Stimulated activated CD4-positive, alpha-beta T cell treated with anti-CD3 and anti-CD28 coated beads, Interleukin-4, amount 100 ng/mL, for 24 hours (primary cell): ENCODE results near the gene MYOM1.
"Not testable (repeated sequence)": the region's sequence is repeated elsewhere in the genome, so short reads cannot be mapped to it uniquely, and the experiment has no call there.

ENCODE experiments used
- DNase-seq: peaks from one replicate; pipeline ENCODE4 v3.0.0-alpha.2; 2020

The MYOM1 gene

DNA sequence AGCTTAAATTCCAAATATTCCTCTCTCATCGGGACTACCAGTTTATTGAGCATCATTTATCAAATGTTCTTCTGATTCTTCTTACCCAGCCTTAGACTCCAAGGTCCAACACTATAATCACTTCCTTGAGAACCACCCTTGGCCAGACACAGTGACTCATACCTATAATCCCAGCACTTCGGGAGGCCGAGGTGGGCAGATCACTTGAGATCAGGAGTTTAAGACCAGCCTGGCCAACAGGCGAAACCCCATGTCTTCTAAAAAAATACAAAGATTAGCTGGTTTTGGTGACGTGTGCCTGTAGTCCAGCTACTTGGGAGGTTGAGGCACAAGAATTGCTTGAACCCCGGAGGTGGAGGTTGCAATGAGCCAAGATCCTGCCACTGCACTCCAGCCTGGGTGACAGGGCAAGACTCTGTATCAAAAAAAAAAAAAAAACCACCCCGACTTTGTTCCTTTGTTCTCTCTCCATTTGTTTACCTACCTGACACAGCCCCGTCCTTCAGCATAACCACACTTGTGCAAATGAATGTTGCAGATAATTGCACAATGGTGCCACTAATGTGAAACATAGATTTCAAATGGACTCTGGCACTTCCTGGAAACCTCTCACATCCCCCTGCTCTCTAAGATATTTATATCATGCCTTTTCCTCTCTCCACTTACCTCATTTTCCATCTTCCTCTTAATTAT, 167.9 kb downstream of the MYOM1 start:
- DNase-seq, result no peak

DNA sequence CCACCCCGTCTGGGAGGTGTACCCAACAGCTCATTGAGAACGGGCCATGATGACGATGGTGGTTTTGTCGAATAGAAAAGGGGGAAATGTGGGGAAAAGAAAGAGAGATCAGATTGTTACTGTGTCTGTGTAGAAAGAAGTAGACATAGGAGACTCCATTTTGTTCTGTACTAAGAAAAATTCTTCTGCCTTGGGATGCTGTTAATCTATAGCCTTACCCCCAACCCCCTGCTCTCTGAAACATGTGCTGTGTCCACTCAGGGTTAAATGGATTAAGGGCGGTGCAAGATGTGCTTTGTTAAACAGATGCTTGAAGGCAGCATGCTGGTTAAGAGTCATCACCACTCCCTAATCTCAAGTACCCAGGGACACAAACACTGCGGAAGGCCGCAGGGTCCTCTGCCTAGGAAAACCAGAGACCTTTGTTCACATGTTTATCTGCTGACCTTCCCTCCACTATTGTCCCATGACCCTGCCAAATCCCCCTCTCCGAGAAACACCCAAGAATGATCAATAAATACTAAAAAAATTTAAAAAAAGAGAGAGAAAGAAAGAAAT, 169.8 kb downstream of the MYOM1 start:
- DNase-seq, result not testable (repeated sequence)

DNA sequence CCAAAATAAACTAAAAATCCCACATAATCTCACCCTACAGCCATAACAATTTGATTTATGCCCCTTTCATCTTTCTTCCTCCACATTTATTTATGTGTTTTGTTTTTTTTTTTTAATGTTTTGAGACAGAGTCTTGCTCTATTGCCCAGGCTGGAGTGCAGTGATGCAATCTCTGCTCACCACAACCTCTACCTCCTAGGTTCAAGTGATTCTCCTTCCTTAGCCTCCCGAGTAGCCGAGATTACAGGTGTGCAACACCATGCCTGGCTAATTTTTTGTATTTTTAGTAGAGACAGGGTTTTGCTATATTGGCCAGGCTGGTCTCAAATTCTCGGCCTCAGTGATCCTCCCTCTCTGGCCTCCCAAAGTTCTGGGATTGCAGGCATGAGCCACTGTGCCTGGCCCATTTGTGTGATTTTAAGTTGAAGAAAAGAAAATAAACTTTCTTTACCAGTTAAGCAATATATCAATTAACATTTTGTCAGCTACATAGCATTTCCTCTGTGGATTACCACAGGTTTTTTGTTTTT, 170.9 kb downstream of the MYOM1 start:
- DNase-seq, result no peak

DNA sequence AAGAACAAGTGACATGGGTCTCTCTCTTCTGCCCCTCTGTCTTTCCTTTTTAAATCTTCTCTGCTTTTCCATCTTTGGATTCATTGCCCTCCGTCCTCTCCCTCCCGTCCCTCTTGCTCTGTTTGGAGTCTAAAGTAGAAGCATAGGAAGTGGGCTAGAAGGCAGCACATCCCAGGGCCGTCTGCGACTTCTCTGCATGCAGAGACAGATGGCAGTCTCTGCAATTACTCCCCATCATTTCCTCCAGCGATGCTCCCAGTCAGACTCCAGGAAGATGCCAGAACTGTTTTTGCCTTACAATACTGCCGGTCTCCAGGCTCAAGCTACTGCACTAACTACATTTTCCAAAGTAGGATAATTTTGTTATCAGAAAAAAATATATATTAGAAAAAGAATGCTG, 171.6 kb downstream of the MYOM1 start:
- no peak for DNase-seq

DNA sequence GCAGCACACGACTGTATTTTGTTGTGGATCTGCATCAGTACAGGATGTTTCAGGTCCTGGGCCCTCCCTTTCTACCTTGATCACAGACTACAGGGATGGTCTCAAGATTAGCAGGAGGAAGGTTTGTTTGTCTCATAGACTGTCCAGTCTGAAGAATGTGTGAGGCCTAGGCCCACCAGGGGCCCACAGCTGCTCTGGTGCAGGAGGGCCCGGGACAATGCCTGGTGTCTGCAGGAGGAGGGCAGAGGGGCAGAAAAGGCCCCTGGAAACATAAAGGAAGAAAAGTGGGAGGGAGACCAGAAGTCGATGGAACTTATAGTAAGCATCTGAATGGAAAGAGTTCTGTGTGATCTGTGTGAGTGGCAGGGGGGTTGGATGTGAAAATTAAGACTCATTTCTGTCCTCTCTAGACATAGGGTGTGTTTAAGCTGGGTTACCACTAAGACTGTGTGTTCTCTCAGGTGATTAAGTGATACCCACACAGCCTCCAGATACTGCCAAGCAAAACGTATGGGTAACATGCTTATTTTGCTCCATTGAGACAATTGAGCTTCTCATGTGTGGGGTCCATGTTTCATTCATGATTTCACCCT, 173.5 kb downstream of the MYOM1 start:
- DNase-seq, result peak; percentile 22

DNA sequence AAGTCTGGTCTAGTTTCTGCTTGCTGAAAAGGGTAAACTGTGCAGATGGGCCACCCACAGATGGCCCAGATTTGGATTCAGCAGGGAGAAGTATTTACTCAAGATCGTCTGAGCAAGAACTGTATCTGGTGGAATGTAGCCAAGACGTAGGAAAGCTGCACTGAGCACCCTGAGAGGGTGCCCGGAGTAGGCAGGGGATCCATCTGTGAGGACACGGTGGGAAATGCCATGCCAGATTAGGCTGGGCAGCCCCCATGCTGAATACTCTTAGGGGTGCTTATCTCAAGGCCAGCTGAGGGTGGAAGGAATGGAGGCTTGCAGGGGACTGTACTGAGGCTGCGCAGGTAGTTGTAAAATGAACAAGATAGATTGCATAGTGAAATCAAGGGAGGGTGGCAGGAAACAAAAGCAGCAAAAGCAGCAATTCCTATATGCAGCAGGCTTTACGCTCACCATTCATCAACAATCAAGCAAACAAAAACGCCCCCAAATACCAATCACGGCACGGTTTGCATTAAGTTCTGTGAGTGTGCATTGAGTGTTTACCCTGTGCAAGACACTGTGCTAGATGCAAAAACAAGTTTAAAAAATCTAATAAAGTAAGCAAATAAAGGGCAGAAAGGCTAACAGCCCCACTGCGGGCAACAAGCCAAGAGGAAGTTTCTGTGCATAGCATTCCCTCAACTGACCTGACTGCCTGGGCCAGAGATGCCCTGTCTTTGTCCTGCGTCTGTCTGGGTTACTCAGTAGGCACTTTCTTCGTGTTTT, 174.7 kb downstream of the MYOM1 start:
- DNase-seq, result no peak

DNA sequence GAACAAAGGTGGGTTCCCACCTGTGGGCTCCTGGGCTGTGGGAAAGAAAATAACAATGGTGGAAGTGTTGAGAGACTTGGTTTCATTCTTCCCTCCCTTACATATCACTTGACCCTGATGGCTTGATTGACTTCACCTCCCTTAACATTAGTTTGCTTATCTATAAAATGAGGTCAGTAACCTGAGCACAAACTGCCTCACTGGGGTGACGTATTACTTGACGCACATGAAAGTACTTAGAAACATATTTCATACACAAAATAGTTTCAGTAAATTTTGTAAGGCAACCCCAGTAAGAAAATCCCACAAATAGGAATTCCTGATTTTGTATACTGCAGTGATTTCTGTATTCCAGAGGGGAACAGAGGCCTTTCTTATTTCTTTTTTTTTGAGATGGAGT, 177.4 kb downstream of the MYOM1 start:
- no peak for DNase-seq

DNA sequence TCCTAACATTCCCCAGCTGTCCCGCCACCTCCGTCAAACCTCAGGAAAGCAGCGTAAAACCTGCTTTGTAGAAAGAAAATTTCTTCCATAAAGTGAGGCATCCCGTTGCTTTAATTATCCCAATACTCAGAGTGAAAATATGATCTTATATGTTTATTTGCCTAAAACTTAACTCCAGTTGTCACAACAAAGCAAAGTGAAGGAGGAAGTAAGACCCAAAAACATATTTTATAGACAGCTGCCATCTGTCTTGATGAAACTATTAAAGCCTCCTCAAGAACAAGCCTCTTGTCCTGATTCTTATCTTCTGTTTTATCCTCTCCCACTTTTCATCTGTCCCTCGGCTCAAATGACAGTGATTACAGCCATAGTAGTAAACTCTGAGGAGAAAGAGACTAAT, 177.9 kb downstream of the MYOM1 start:
- no peak for DNase-seq

DNA sequence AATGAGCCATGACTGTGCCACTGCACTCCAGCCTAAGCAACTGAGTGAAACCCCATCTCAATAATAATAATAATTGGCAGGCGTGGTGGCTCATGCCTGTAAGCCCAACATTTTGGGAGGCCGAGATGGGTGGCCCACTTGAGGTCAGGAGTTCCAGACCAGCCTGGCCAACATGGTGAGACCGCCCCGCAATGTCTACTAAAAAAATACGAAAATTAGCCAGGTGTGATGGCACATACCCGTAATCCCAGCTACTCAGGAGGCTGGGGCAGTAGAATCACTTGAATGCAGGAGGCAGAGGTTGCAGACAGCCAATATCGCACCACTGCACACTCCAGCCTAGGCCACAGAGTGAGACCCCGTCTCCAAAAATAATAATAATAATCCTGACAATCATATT, 178.9 kb downstream of the MYOM1 start:
- no peak for DNase-seq

DNA sequence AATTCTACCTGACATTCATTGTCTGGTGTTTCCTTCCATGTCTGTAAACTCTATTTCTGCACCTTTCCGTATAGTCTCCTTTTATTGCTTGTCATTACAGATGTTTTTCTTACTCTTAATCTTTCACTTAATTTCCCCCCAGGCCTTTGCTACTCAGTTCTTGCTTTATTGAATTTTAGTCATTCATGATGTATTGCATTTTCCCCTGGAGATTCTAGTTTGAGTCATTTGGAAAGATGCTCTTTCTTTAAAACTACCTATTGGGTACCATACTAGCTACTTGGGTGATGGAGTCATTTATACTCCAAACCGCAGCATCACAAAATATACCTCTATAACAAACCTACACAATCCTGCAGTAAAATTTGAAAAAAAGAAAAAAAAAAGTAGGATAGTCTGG, 179.6 kb downstream of the MYOM1 start:
- DNase-seq, result no peak

DNA sequence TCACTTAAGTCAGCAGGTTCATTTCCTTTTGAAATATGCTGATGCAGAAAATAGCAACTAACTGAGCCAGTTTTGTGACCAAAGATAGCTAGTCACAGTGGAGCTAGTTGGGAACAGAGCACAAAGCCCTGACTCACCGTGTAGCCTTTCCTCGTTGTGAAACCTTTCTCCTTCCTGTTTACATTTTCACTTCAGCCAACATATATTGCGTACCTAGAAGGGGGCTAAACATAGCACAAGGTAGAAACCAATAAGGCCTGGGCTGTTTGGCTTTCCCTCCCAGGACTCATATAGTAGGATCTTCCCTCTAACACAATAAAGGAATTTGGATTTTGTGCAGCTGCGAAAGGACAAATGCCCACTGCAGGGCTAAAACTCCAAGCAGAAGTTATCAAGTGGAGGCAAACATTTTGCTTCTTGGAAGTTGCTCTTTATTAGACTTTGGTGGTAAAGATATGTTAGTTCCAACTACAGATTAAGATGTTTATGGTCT, 182.3 kb downstream of the MYOM1 start:
- no peak for DNase-seq

DNA sequence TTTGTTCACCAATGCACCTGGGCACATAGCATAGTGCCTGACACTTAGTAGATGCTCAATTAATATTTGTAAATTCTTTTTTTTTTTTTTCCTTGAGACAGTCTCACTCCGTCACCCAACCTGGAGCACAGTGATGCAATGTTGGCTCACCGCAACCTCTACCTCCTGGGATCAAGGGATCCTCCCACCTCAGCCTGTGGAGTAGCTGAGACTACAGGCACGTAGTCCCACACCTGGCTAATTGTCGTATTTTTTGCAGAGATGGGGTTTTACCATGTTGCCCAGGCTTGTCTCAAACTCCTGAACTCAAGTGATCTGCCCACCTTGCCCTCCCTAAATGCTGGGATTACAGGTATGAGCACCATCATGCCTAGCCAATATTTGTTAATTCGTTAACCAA, 183.7 kb downstream of the MYOM1 start:
- no peak for DNase-seq

DNA sequence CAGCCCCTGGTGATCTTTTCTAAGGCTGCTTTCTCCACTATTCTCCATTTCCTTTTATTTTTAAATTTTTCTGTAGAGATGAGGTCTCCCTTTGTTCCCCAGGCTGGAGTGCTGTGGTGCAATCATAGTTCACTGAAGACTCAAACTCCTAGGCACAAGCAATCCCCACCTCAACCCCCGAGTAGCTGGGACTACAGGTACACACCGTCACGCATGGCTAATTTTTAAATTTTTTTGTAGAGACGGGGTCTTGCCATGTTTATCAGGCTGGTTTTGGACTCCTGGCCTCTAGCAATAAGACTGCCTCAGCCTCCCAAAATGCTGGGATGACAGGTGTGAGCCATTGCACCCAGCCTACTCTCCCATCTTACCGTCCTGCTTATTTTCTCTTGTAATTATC, 184.1 kb downstream of the MYOM1 start:
- DNase-seq, result no peak

DNA sequence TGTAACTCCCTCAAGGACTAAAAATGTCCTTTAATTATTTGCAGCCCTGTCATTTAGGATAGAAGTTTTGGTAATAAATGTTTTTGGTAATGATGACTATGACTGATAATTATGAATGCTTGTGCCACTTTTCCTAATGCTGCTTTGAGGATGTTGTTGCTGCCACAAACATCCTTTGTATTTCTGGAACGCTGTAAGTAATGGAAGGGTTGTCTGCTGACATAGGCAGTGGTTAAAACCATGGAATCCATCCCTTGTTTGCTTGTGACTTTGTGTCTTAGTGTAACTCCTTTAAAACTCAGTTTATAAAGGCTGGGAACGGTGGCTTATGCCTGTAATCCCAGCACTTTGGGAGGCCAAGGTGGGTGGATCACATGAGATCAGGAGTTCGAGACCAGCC, 187.0 kb downstream of the MYOM1 start:
- no peak for DNase-seq

DNA sequence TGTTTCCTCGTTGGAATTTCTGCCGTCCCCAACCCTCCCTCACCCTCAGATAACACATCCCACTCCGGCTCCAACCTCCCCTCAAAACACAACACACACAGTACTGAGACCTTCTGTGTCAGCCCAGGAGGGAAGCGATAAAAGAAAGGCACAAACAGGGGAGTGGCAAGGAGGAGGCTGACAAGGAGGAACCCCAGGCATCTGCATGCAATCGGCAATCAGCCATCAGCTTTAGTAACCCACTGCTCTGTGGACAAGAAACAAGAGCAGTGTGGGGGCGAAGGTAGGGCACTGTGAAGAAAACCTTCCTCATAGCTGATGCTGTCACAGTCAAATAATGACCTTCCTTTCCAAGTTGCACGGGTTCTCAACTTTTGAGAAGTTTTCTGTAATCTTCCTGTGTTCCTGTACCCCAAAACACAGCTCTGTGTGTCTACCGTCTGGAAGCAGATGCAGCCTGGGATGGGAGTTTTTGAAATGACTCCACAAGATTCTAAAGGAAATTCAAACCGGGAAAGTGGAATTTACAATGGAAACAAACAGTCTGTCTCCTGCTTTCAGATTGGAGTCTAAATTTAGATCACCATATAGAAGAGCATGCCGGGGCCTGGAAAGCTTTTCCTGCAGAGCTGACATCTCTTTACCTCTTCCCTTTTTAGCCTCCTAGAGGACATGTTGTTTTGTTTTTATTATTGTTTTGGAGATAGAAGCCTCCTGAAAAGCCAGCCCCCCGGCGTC, 190.4 kb downstream of the MYOM1 start:
- DNase-seq, result no peak

DNA sequence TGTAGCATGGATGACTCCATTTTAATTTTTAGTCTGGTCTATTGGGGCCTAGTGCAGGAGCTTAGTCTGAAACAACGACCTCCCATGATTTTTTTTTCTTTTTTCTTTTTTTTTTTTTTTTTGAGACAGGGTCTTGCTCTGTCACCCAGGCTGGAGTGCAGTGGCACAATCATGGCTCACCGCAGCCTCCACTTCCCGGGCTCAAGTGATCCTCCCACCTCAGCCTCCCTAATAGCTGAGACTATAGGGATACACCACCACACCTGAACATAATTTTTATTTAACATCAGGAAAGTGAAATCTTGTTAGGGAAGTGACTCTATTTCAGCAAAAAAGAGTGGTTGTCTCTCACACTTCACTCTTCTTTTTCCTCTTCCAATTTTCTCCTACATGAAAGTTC, 191.7 kb downstream of the MYOM1 start:
- not testable (repeated sequence) for DNase-seq

DNA sequence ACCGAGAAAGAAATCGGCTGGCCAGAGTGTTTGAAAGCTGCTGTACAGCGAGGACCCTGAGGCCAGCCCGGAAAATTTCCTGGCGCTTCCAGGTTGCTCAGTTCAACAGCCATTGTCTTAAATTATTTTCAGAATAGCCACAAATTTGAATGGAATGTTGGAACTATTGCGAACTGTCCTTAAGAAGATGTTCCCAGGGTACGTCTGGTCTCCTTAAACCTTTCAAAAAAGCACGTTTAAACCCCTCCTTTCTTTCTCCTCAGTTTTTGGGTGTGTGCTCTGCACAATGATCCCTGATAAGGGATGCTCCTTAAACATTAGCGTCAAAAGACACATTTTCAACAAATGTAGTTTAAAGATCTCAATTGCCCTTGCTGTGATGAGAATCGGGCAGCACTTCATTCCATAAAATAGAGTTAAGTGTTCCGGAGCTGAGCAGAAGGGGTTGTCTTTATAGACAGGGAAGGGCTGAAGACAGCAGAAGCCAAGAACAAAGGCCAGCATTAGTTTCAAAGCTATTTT, 192.3 kb downstream of the MYOM1 start:
- no peak for DNase-seq

DNA sequence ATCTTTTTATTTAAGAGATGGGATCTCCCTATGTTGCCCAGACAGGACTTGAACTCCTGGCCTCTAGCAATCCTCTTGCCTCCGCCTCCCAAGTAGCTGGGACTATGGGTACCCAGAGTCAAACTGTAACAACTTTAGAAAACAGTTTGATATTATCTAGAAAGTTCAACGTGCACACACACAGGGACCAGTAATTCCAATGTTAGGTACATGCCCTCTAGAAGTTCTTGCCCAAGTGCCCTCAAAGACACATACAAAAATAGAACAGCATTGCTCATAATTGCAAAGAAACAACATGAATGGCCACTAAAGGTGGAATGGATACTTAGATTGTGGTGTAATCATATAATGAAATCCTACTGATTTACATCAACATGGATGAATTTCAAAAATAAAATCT, 194.2 kb downstream of the MYOM1 start:
- no peak for DNase-seq

DNA sequence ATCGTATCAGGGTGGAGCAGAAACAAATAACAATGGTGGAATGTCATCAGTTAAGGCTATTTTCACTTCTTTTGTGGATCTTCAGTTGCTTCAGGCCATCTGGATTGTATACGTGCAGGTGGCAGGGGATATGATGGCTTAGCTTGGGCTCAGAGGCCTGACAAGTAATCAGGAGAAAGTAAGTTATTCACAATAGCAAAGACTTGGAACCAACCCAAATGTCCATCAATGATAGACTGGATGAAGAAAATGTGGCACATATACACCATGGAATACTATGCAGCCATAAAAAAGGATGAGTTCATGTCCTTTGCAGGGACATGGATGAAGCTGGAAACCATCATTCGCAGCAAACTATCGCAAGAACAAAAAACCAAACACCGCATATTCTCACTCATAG, 196.2 kb downstream of the MYOM1 start:
- DNase-seq, result not testable (repeated sequence)
